Brain microvascular endothelial cell (primary cell): ENCODE measurements around the gene IDH3B.
"Not testable (repeated sequence)": the region's sequence is repeated elsewhere in the genome, so short reads cannot be mapped to it uniquely, and the experiment has no call there.

Experiments
- DNase-seq: peaks from one replicate; pipeline ENCODE4 v3.0.0-alpha.2; 2020
- H3K27ac ChIP-seq: fragments of 250-450 bp; sonication (Bioruptor Pico); 2 replicates; pipeline ENCODE4 v1.5.1; 2020; ENCODE audit warnings: mild to moderate bottlenecking, moderate library complexity
- H3K27me3 ChIP-seq: fragments of 250-450 bp; sonication (Bioruptor Pico); replicated peaks from 2 replicates; pipeline ENCODE4 v1.5.1; 2020; ENCODE audit warnings: mild to moderate bottlenecking
- H3K36me3 ChIP-seq: fragments of 250-450 bp; sonication (Bioruptor Pico); replicated peaks from 2 replicates; pipeline ENCODE4 v1.5.1; 2020; ENCODE audit warnings: mild to moderate bottlenecking
- H3K4me3 ChIP-seq: 2 replicates; pipeline ENCODE4 v1.5.1; 2011; ENCODE audit warnings: low read depth, mild to moderate bottlenecking, control low read depth, low read length, moderate library complexity
- in situ Hi-C: cut with HindIII; loops from 2 replicates; pipeline ENCODE4 v1.10.0; 2017; ENCODE audit warnings: low sequenced_read_pairs, low pct_ligation_motif_present
- TF ChIP-seq, protein P1 (sequence below): IDR thresholded peaks from 2 replicates; pipeline ENCODE4 v1.5.1; 2011; ENCODE audit warnings: low read depth, mild to moderate bottlenecking, moderate library complexity, low read length, control low read depth, inconsistent platforms; ENCODE audit errors: missing control alignments

The IDH3B gene

DNA sequence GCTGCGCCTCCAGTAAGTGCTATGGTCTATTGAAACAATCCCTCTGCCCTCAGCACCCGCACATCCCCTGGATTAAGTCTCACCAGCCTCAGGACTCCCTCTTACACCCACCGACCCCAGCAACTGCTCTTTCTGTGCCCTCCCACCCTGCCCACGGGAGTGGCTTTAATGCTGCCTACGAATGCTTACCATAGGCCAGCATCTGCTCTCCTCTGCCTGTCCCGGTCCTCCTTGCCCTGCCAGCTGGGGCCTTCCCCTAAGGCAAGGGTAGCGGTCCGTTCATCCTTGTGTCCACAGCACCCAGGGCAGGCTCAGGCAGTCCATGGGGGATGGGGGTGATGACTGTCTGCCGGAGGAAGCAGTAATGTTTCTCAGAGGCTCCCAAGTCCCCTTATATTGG lies 32.6 kb upstream of the IDH3B start:
- Histone ChIP-seq H3K27ac (no peak overlapping the region), H3K27me3 (peaks cover 46% of the 10 kb centered on the region), H3K4me3 (no peak overlapping the region), H3K36me3 (no peaks in the 10 kb centered on the region)
- TF ChIP-seq, protein P1, sequence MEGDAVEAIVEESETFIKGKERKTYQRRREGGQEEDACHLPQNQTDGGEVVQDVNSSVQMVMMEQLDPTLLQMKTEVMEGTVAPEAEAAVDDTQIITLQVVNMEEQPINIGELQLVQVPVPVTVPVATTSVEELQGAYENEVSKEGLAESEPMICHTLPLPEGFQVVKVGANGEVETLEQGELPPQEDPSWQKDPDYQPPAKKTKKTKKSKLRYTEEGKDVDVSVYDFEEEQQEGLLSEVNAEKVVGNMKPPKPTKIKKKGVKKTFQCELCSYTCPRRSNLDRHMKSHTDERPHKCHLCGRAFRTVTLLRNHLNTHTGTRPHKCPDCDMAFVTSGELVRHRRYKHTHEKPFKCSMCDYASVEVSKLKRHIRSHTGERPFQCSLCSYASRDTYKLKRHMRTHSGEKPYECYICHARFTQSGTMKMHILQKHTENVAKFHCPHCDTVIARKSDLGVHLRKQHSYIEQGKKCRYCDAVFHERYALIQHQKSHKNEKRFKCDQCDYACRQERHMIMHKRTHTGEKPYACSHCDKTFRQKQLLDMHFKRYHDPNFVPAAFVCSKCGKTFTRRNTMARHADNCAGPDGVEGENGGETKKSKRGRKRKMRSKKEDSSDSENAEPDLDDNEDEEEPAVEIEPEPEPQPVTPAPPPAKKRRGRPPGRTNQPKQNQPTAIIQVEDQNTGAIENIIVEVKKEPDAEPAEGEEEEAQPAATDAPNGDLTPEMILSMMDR, result no peak
- no peak for DNase-seq
- in situ Hi-C loops, result no loop called here

DNA sequence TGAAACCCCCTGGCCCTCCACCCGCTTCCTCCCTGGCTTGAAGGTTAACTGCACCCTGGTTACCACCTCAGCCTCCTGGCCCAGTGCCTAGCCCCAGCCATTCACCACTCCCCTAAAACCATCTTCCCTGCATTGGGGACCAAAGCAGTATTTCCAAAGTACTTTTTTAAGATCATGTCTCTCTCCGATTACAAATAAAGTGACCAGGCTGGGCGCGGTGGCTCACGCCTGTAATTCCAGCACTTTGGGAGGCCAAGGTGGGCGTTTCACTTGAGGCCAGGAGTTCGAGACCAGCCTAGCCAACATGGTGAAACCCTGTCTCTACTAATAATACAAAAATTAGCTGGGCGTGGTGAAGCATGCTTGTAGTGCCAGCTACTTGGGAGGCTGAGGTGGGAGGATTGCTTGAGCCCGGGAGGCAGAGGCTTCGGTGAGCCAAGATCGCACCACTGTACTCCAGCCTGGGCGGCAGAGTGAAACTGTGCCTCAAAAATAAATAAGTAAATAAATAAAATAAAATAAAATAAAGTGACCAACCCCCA lies 32.0 kb upstream of the IDH3B start:
- in situ Hi-C loops, H3K36me3 ChIP-seq, H3K4me3 ChIP-seq, H3K27ac ChIP-seq, DNase-seq: not testable (repeated sequence)
- peaks cover 52% of the 10 kb centered on the region for H3K27me3 ChIP-seq

DNA sequence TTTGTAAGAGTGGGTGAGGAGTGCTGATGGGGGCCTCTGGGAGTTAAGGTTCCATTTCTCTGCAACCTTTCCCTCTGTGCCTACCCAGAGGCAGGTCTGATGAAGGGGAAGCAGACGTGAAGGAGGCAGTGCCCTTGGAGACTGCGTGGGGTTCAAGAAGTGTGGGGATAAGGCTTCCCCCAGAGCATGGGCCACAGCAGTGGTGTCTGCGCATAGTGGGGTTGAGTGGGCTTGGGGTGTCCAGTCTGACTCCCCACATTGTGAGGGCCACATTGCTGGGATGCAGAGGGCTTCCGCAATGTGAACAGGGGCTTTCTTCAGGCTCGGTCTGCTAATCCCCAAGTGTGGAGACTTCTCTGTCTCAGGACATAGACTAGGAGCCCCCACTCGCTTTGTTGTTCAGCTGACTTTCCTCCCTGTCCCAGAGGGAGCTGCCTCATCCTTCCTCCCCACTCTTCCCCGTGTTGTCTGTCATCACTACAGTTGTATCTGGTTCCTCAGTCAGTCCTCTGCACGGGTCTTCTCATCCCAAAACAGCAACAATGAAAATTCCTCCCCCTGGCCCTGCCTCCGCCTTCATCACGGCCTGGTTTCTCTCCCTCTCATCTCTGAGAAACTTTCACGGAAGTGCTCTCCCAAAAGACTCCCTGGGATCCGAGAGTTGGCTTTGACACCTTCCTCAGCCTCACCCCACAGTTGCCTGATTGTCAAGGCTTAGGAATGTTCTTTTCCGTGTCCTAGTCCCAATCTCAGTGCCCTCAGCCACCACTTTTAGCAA lies 31.4 kb upstream of the IDH3B start:
- no peak for DNase-seq
- H3K36me3 ChIP-seq, result no peaks in the 10 kb centered on the region
- H3K4me3 ChIP-seq, result no peak overlapping the region
- in situ Hi-C loops, result no loop called here
- peaks cover 50% of the 10 kb centered on the region for H3K27me3 ChIP-seq
- TF ChIP-seq, protein P1, result no peak
- no peak overlapping the region for H3K27ac ChIP-seq

DNA sequence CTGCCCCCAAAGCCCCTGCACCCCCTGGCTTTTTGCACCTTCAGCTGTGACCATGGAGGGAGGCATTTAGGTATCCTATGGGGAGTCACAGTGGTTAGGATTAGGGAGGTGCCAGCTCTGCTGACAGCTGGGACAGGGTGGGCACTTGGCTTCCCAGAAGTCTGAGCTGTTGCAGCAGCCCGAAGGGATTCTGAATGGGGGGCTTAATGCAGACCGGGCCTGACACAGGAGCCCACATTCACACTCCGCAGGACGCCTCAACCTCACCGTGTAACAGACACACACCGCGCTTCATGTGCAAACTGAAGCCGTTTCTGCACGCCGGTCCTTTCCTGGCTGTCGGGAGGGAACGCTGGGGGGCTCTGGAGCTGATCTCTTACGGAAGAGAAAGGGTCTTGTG lies 30.5 kb upstream of the IDH3B start:
- DNase-seq, result no peak
- peaks cover 49% of the 10 kb centered on the region for H3K27me3 ChIP-seq
- no peaks in the 10 kb centered on the region for H3K36me3 ChIP-seq
- TF ChIP-seq, protein P1, result no peak
- in situ Hi-C loops, result no loop called here
- no peak overlapping the region for H3K4me3 ChIP-seq
- no peak overlapping the region for H3K27ac ChIP-seq

DNA sequence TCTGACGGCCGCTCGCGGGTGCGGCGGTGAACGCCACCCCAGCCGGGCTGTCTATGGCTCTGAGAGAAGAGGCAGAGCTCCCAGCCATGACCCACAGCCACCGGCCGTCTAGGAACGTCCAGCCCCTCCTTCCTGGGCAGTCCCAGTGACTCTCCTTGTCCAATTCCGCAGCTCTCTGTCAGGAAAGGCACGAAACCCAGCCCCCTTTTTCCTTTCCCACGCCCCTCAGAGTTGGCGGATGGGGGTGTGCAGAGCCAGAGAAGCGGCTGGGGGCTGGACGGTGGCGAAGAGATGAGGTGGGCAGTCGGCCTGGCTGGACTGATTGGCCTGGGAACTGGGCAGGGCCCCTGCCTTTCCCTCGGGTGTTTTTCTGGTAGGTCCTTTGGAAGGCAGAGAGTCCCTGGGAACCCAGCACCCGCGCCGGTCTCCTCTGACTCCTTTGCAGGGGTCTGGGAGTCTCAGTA lies 30.0 kb upstream of the IDH3B start:
- Histone ChIP-seq H3K36me3 (no peaks in the 10 kb centered on the region), H3K27ac (no peak overlapping the region), H3K27me3 (peaks cover 49% of the 10 kb centered on the region), H3K4me3 (no peak overlapping the region)
- in situ Hi-C loops, result no loop called here
- DNase-seq, result no peak
- TF ChIP-seq, protein P1, result no peak

DNA sequence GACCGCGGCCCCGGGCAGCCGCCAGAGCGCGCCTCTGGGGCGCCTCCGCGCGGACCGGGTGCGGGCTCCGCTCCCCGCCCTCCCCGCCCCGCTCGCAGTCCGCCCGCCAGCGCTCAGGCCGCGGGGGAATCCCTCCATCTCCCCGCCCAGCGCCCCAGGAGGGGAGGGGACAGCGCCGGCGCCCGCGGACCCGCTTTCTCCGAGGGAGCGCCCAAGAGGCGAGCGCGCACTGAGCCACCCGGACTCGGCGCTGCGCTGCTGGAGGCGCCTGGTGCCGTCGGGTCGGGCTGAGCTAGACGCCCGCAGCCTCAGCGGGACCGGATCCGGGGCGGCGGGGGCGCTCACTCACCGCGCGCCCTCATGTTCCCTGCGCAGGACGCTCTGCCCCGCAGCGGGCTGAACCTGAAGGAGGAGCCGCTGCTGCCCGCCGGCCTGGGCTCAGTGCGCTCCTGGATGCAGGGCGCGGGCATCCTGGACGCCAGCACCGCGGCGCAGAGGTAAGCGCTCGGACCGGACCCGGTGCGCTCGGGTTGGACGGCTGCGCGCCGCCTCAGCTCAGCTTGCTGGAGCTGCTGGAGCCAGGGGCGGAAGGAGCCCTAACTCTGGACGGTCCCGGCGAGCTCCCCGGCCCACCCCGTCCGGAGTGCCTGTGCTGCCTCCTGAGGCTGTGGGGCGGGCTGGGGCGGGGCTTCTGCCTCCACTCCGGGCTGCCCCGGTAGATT lies 29.4 kb upstream of the IDH3B start:
- no peak overlapping the region for H3K27ac ChIP-seq
- no peak for DNase-seq
- peaks cover 45% of the 10 kb centered on the region for H3K27me3 ChIP-seq
- in situ Hi-C loops, result no loop called here
- peak overlapping the region; percentile 9 for H3K4me3 ChIP-seq
- no peaks in the 10 kb centered on the region for H3K36me3 ChIP-seq
- TF ChIP-seq, protein P1, result no peak
